ENCODE data around the gene NDUFA12.

The NDUFA12 gene

GRCh38 chr12:94940771-94941170, 62.7 kb downstream of the NDUFA12 start:
- no peak for DNase-seq (ENCODE audit: low spot score)

GRCh38 chr12:94938583-94938982, 64.9 kb downstream of the NDUFA12 start:
- no peak for DNase-seq (ENCODE audit: low spot score)

DNA sequence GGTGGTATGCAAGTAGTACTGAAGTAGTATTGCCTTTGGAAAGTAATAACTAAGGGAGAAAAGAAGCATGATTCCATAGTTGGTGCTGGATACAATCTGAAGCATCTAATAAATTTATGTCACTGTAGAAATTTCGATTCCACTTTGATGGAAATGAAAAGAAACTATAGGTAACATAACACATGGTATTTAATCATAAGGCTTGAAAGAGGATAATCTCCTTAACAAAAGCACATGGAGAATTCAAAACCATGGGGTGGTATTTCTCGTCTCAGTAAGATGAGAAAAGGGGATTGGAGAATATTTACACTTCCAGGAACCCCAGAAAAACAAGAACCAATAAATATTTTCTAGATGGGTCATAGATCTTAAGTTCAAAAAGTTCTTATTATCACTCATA, 72.7 kb downstream of the NDUFA12 start:
- DNase-seq (ENCODE audit: low spot score), result no peak

- no peak for DNase-seq (ENCODE audit: low spot score)
Measured at GRCh38 chr12:94930216-94930654, 73.3 kb downstream of the NDUFA12 start.

DNA sequence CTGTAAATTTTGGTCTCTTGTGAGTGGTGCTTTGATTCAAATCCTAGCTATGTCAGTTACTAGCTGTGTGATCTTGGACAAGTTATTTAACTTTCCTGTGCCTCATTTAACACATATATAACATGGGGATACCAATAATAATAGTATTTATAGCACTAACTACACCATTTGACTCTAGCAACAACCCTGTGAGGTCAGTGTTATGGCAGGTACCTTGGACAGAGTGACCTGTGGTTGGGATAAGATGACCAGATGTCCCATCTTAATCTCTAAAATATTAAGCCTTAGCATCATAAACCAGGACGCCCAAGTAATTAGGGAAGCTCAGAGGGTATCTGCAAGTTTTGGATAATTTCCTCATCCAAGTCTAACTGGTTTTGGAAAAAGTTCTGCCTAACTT, 73.7 kb downstream of the NDUFA12 start:
- no peak for DNase-seq (ENCODE audit: low spot score)

GRCh38 chr12:94925729-94926128, 77.8 kb downstream of the NDUFA12 start:
- no peak for DNase-seq (ENCODE audit: low spot score)

- DNase-seq (ENCODE audit: low spot score), result no peak
Measured at GRCh38 chr12:94925206-94925605, 78.3 kb downstream of the NDUFA12 start.

GRCh38 chr12:94922561-94922960, 80.9 kb downstream of the NDUFA12 start:
- no peak for DNase-seq (ENCODE audit: low spot score)

Data from putamen (tissue), 1 donor.